Glomerular endothelial cell (primary cell): ENCODE measurements around the gene CFAP99. TPM values are rescaled to one million over a fixed set of nuclear protein-coding genes. Genes with fewer than 3 reads are reported as not detected.
"Not testable (repeated sequence)": the region's sequence is repeated elsewhere in the genome, so short reads cannot be mapped to it uniquely, and the experiment has no call there.

Experiments used
- DNase-seq: peaks from one replicate; pipeline ENCODE4 v3.0.0-alpha.2; 2011; ENCODE audit warnings: low read depth, low spot score; ENCODE audit errors: extremely low read depth
- total RNA-seq: library from RNA; depleted of rRNA; stranded (reverse); fragments of >200 nt; gene quantifications from 2 replicates; pipeline ENCODE4 v1.2.3, GENCODE V29; 2015

Gene CFAP99
- total RNA-seq, 1 donor from 2014 or later, result not detected

GRCh38 chr4:2427383-2428334 lies 8.9 kb downstream of the CFAP99 start:
- DNase-seq, result no peak

- DNase-seq, result no peak
Observed at GRCh38 chr4:2428496-2429213, 9.9 kb downstream of the CFAP99 start.

- not testable (repeated sequence) for DNase-seq
Observed at GRCh38 chr4:2429945-2430757, 11.4 kb downstream of the CFAP99 start.

- no peak for DNase-seq
Observed at GRCh38 chr4:2432004-2432403, 13.2 kb downstream of the CFAP99 start.

GRCh38 chr4:2432991-2433530 lies 14.3 kb downstream of the CFAP99 start:
- no peak for DNase-seq

GRCh38 chr4:2433609-2434350 lies 15.0 kb downstream of the CFAP99 start:
- no peak for DNase-seq

GRCh38 chr4:2434420-2434819 lies 15.7 kb downstream of the CFAP99 start:
- no peak for DNase-seq

- DNase-seq, result no peak
Observed at GRCh38 chr4:2436301-2436700, 17.5 kb downstream of the CFAP99 start.

GRCh38 chr4:2436761-2437474 lies 18.2 kb downstream of the CFAP99 start:
- no peak for DNase-seq

- DNase-seq, result no peak
Observed at GRCh38 chr4:2437475-2438215, 18.9 kb downstream of the CFAP99 start.

GRCh38 chr4:2438822-2439718 lies 20.3 kb downstream of the CFAP99 start:
- DNase-seq, result no peak

GRCh38 chr4:2441393-2442174 lies 22.8 kb downstream of the CFAP99 start:
- peak; percentile 22 for DNase-seq

GRCh38 chr4:2442175-2442993 lies 23.6 kb downstream of the CFAP99 start:
- DNase-seq, result no peak

- no peak for DNase-seq
Observed at GRCh38 chr4:2443061-2443730, 24.4 kb downstream of the CFAP99 start.

- no peak for DNase-seq
Observed at GRCh38 chr4:2443956-2444740, 25.4 kb downstream of the CFAP99 start.
